ENCODE data around the gene LRP1B.

GRCh38 chr2:141003967-141004657 lies 1126.7 kb downstream of the LRP1B start:
- no peak for TF ChIP-seq CTCF (IDR thresholded peaks at IDR 0.05)
- no peak for TF ChIP-seq POLR2A (IDR thresholded peaks at IDR 0.05)
- TF ChIP-seq POLR2AphosphoS5 (IDR thresholded peaks at IDR 0.05): no peak

All from breast epithelium (tissue), 3 donors.